NB4 (cell line): ENCODE data around the gene ZNF747.

Experiments
- CTCF ChIP-seq: IDR thresholded peaks from one replicate; pipeline ENCODE4 v1.5.1; 2012; ENCODE audit warnings: low read depth, low read length
- MAX ChIP-seq: IDR thresholded peaks from 2 replicates; pipeline ENCODE4 v1.6.1; 2011; ENCODE audit warnings: low read depth, low read length
- POLR2A ChIP-seq: IDR thresholded peaks from 2 replicates; pipeline ENCODE4 v1.6.1; 2011; ENCODE audit warnings: mild to moderate bottlenecking; ENCODE audit not compliant: insufficient read length; ENCODE audit errors: extremely low read depth

- TF ChIP-seq POLR2A: no peak
- no peak for TF ChIP-seq CTCF
- no peak for TF ChIP-seq MAX
Observed at GRCh38 chr16:30574678-30575077, 40.0 kb upstream of the ZNF747 start.
